GM12891 (cell line): ENCODE measurements around the gene CLDN7.

Source experiments
- PAX5 ChIP-seq: IDR thresholded peaks from 2 replicates; pipeline ENCODE4 v1.6.1; 2011; ENCODE audit warnings: low read length, moderate library complexity, mild to moderate bottlenecking; ENCODE audit not compliant: insufficient read depth, severe bottlenecking
- POLR2A ChIP-seq: IDR thresholded peaks from 2 replicates; pipeline ENCODE4 v1.6.1; 2011; ENCODE audit warnings: low read depth, low read length, control low read depth
- POLR2AphosphoS5 ChIP-seq: IDR thresholded peaks from 2 replicates; pipeline ENCODE4 v1.6.1; 2011; ENCODE audit warnings: low read depth, low read length, control low read depth
- POU2F2 ChIP-seq: IDR thresholded peaks from 2 replicates; pipeline ENCODE4 v1.6.1; 2011; ENCODE audit warnings: low read depth, mild to moderate bottlenecking, control low read depth, low read length, moderate library complexity
- TAF1 ChIP-seq: IDR thresholded peaks from 2 replicates; pipeline ENCODE4 v1.6.1; 2011; ENCODE audit warnings: low read depth, low read length, control low read depth

- no peak for TF ChIP-seq POLR2AphosphoS5
- no peak for TF ChIP-seq POLR2A
- TF ChIP-seq TAF1: no peak
- TF ChIP-seq POU2F2: no peak
- no peak for TF ChIP-seq PAX5
Measured at GRCh38 chr17:7224110-7224509, 38.2 kb downstream of the CLDN7 start.
